ENCODE data around the gene BCAP31. TPM values are rescaled to one million over a fixed set of nuclear protein-coding genes. Genes with fewer than 3 reads are reported as not detected.
A peak's percentile ranks its signal among the peaks of the same experiment; 100 is the strongest.

The BCAP31 gene
- total and polyA plus RNA-seq, 9 donors = 53.7 to 195 (median 135) TPM

- Histone ChIP-seq H3K4me1 (ENCODE audit: insufficient read depth) (no peaks in the 10 kb centered on the region), H3K27me3 (no peaks in the 10 kb centered on the region), H3K27ac (peak overlapping the region in 1 of 2 donors; percentile 75), H3K36me3 (no peaks in the 10 kb centered on the region), H3K9me3 (no peaks in the 10 kb centered on the region), H3K4me3 (no peak overlapping the region)
- 82 to 92% (median 84%) methylated on average over 6 of the region's 6 CpGs for WGBS, 3 donors
- no peak for DNase-seq
- no peak for TF ChIP-seq EP300 (IDR thresholded peaks at IDR 0.05)
- intact Hi-C loops (cut with DNase I) = no loop called here
Measured at GRCh38 chrX:153728095-153728494, 3.9 kb upstream of the BCAP31 start.

- TF ChIP-seq CTCF (IDR thresholded peaks at IDR 0.05) (no peak), POLR2A (IDR thresholded peaks at IDR 0.05) (no peak), EP300 (IDR thresholded peaks at IDR 0.05) (no peak)
- Histone ChIP-seq H3K27me3 (no peaks in the 10 kb centered on the region), H3K9me3 (no peaks in the 10 kb centered on the region), H3K4me3 (peak overlapping the region; percentile 18), H3K36me3 (no peaks in the 10 kb centered on the region), H3K27ac (peak overlapping the region; percentile 30 to 75), H3K4me1 (ENCODE audit: insufficient read depth) (no peaks in the 10 kb centered on the region)
- intact Hi-C loops (cut with DNase I) = no loop called here
- peak in 3 of 5 donors; percentile 49 to 56 (median 50) for DNase-seq
- 55 to 57% (median 56%) methylated on average over 23 of the region's 23 CpGs for WGBS, 3 donors
Measured at GRCh38 chrX:153727123-153727931, 3.1 kb upstream of the BCAP31 start.

- peak overlapping the region in 1 of 2 donors; percentile 75 for H3K27ac ChIP-seq
- H3K4me3 ChIP-seq = peak overlapping the region; percentile 18
- no peaks in the 10 kb centered on the region for H3K27me3 ChIP-seq
- H3K4me1 ChIP-seq (ENCODE audit: insufficient read depth) = no peaks in the 10 kb centered on the region
- TF ChIP-seq POLR2A (IDR thresholded peaks at IDR 0.05) (no peak), CTCF (IDR thresholded peaks at IDR 0.05) (no peak), EP300 (IDR thresholded peaks at IDR 0.05) (no peak)
- H3K36me3 ChIP-seq = no peaks in the 10 kb centered on the region
- intact Hi-C loops (cut with DNase I) = no loop called here
- H3K9me3 ChIP-seq = no peaks in the 10 kb centered on the region
- DNase-seq = peak; percentile 63 to 77 (median 67)
- 43 to 56% (median 54%) methylated on average over 21 to 35 of the region's 35 CpGs for WGBS, 3 donors
Measured at GRCh38 chrX:153726286-153727122, 2.3 kb upstream of the BCAP31 start.

- peak overlapping the region in 1 of 2 donors; percentile 75 for H3K27ac ChIP-seq
- peak in 2 of 5 donors; percentile 29 to 47 for DNase-seq
- no peaks in the 10 kb centered on the region for H3K27me3 ChIP-seq
- TF ChIP-seq POLR2A (IDR thresholded peaks at IDR 0.05) = no peak
- peak overlapping the region; percentile 18 for H3K4me3 ChIP-seq
- intact Hi-C loops (cut with DNase I) = no loop called here
- 84 to 94% (median 88%) methylated on average over 35 of the region's 35 CpGs for WGBS, 3 donors
- no peaks in the 10 kb centered on the region for H3K9me3 ChIP-seq
- no peaks in the 10 kb centered on the region for H3K4me1 ChIP-seq (ENCODE audit: insufficient read depth)
- no peaks in the 10 kb centered on the region for H3K36me3 ChIP-seq
Measured at GRCh38 chrX:153725832-153726285, 1.7 kb upstream of the BCAP31 start.

- Histone ChIP-seq H3K27ac (peak overlapping the region; percentile 69 to 83), H3K4me3 (peak overlapping the region; percentile 83), H3K4me1 (ENCODE audit: insufficient read depth) (no peaks in the 10 kb centered on the region), H3K27me3 (no peaks in the 10 kb centered on the region), H3K36me3 (no peaks in the 10 kb centered on the region), H3K9me3 (no peaks in the 10 kb centered on the region)
- peak in 3 of 5 donors; percentile 41 to 54 (median 49) for DNase-seq
- intact Hi-C loops (cut with DNase I) = no loop called here
- TF ChIP-seq POLR2A (IDR thresholded peaks at IDR 0.05) = no peak
- TF ChIP-seq EP300 (IDR thresholded peaks at IDR 0.05) = no peak
- no peak for TF ChIP-seq CTCF (IDR thresholded peaks at IDR 0.05)
- 80 to 86% (median 83%) methylated on average over 35 to 55 of the region's 55 CpGs for WGBS, 3 donors
Measured at GRCh38 chrX:153725039-153725831, 1.0 kb upstream of the BCAP31 start.

All from ovary (tissue), 9 donors.